ENCODE results near the gene MAFB.

Gene MAFB

DNA sequence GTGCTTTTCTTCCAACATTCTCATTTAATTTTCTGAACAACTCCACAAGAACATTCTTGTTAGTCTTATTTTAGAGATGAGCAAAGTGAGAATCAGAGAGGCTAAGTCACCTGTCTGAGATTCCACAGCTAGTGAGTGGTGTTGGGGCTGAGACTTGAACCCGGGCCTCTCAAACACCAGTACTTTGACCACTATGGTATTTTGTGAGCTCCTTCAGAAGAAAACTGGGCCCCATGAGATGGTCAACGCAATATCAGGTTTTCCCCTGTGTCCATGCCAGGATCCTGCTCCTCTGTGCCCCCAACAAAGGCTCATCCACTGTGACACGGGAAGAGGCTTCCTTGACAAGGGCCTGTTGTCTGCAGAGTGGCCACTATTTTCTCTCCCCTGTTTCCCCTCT is 51.9 kb downstream of the MAFB start:
- Histone ChIP-seq H3K27me3 (ENCODE audit: low read length) (no peaks in the 10 kb centered on the region), H3F3A (ENCODE audit: insufficient read depth) (no peaks in the 10 kb centered on the region), H3K79me2 (ENCODE audit: insufficient read depth, low read length) (no peaks in the 10 kb centered on the region), H3K36me3 (ENCODE audit: low read length) (no peaks in the 10 kb centered on the region), H3K4me3 (ENCODE audit: insufficient read depth, low read length, poor library complexity, severe bottlenecking) (no peak overlapping the region), H2AFZ (ENCODE audit: low read depth, low read length, severe bottlenecking) (no peak overlapping the region), H3K27ac (ENCODE audit: low read depth, low read length) (no peak overlapping the region), H3K9me3 (ENCODE audit: insufficient read depth, low read length) (no peaks in the 10 kb centered on the region), H3K9ac (ENCODE audit: low read length) (no peak overlapping the region), H4K20me1 (ENCODE audit: low read depth, low read length) (no peaks in the 10 kb centered on the region), H3K9me2 (replicated peaks; ENCODE audit: insufficient read depth, low read length) (no peaks in the 10 kb centered on the region), H3K4me2 (ENCODE audit: low read depth, low read length, poor library complexity, severe bottlenecking) (no peak overlapping the region)
- TF ChIP-seq EZH2phosphoT487 (conservative IDR thresholded peaks at IDR 0.05; ENCODE audit: low read length), result no peak
- TF ChIP-seq, protein P1, sequence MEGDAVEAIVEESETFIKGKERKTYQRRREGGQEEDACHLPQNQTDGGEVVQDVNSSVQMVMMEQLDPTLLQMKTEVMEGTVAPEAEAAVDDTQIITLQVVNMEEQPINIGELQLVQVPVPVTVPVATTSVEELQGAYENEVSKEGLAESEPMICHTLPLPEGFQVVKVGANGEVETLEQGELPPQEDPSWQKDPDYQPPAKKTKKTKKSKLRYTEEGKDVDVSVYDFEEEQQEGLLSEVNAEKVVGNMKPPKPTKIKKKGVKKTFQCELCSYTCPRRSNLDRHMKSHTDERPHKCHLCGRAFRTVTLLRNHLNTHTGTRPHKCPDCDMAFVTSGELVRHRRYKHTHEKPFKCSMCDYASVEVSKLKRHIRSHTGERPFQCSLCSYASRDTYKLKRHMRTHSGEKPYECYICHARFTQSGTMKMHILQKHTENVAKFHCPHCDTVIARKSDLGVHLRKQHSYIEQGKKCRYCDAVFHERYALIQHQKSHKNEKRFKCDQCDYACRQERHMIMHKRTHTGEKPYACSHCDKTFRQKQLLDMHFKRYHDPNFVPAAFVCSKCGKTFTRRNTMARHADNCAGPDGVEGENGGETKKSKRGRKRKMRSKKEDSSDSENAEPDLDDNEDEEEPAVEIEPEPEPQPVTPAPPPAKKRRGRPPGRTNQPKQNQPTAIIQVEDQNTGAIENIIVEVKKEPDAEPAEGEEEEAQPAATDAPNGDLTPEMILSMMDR (IDR thresholded peaks at IDR 0.05; ENCODE audit: insufficient read depth, low read length, poor library complexity, severe bottlenecking), result no peak

DNA sequence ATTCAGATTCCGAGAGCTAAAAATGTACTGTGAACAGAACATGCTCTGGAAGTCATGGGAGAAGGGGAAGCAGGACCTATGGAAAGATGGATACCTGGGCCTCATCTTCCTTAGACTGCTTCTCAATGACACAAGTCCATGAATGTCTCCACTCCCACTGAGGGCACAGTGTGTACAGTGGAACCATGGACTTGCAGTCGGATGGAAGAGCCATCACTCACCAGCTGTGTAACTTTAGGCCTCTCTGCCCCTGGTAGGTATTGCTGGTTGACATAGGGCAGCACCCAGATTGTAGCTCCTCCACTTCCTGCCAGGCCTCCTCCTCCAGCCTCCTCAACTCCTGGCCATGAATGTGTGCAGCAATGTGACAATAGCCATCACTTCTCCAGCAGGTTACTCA is 52.5 kb downstream of the MAFB start:
- no peak for TF ChIP-seq EZH2phosphoT487 (conservative IDR thresholded peaks at IDR 0.05; ENCODE audit: low read length)
- TF ChIP-seq, protein P1 (IDR thresholded peaks at IDR 0.05; ENCODE audit: insufficient read depth, low read length, poor library complexity, severe bottlenecking), result no peak
- Histone ChIP-seq H3K27ac (ENCODE audit: low read depth, low read length) (no peak overlapping the region), H3K9me2 (replicated peaks; ENCODE audit: insufficient read depth, low read length) (no peaks in the 10 kb centered on the region), H3K27me3 (ENCODE audit: low read length) (no peaks in the 10 kb centered on the region), H3K36me3 (ENCODE audit: low read length) (no peaks in the 10 kb centered on the region), H2AFZ (ENCODE audit: low read depth, low read length, severe bottlenecking) (no peak overlapping the region), H4K20me1 (ENCODE audit: low read depth, low read length) (no peaks in the 10 kb centered on the region), H3K9me3 (ENCODE audit: insufficient read depth, low read length) (no peaks in the 10 kb centered on the region), H3K4me2 (ENCODE audit: low read depth, low read length, poor library complexity, severe bottlenecking) (no peak overlapping the region), H3K4me3 (ENCODE audit: insufficient read depth, low read length, poor library complexity, severe bottlenecking) (no peak overlapping the region), H3F3A (ENCODE audit: insufficient read depth) (no peaks in the 10 kb centered on the region), H3K79me2 (ENCODE audit: insufficient read depth, low read length) (no peaks in the 10 kb centered on the region), H3K9ac (ENCODE audit: low read length) (no peak overlapping the region)

DNA sequence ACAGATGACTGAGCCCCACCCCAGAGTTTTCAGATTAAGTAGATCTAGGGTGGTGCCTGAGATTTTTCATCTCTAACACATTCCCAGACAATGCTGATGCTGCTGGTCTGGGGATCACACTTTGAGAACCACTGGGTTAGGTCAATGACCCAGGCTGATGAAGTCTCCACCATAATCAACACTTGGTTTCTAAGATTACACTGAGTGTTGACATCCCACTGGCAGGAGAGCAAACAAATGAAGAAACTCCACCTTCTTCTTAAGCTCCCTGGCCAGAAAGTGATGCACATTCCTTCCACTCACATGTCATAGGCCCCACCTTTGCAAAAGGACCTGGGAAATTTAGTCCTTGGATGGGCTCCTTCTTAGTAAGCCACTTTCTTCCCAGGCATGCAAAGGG is 53.1 kb downstream of the MAFB start:
- no peaks in the 10 kb centered on the region for H3K27me3 ChIP-seq (ENCODE audit: low read length)
- no peak for TF ChIP-seq EZH2phosphoT487 (conservative IDR thresholded peaks at IDR 0.05; ENCODE audit: low read length)
- TF ChIP-seq, protein P1 (IDR thresholded peaks at IDR 0.05; ENCODE audit: insufficient read depth, low read length, poor library complexity, severe bottlenecking), result no peak
- H3K4me3 ChIP-seq (ENCODE audit: insufficient read depth, low read length, poor library complexity, severe bottlenecking), result no peak overlapping the region
- no peak overlapping the region for H2AFZ ChIP-seq (ENCODE audit: low read depth, low read length, severe bottlenecking)
- no peaks in the 10 kb centered on the region for H3F3A ChIP-seq (ENCODE audit: insufficient read depth)
- H3K79me2 ChIP-seq (ENCODE audit: insufficient read depth, low read length), result no peaks in the 10 kb centered on the region
- H3K9me3 ChIP-seq (ENCODE audit: insufficient read depth, low read length), result no peaks in the 10 kb centered on the region
- H3K4me2 ChIP-seq (ENCODE audit: low read depth, low read length, poor library complexity, severe bottlenecking), result no peak overlapping the region
- no peaks in the 10 kb centered on the region for H3K36me3 ChIP-seq (ENCODE audit: low read length)
- no peaks in the 10 kb centered on the region for H3K9me2 ChIP-seq (replicated peaks; ENCODE audit: insufficient read depth, low read length)
- H4K20me1 ChIP-seq (ENCODE audit: low read depth, low read length), result no peaks in the 10 kb centered on the region
- H3K27ac ChIP-seq (ENCODE audit: low read depth, low read length), result no peak overlapping the region
- H3K9ac ChIP-seq (ENCODE audit: low read length), result no peak overlapping the region
